IPS-20b (cell line): ENCODE data around the gene PDE6B.

Experiments
- H3K27ac ChIP-seq: one replicate; pipeline ENCODE4 v1.5.1; 2013; ENCODE audit warnings: low read length
- H3K27me3 ChIP-seq: 2 replicates; pipeline ENCODE4 v1.6.1; 2013; ENCODE audit warnings: mild to moderate bottlenecking, low read length, inconsistent platforms; ENCODE audit not compliant: insufficient read depth
- H3K36me3 ChIP-seq: 2 replicates; pipeline ENCODE4 v1.6.1; 2013; ENCODE audit warnings: low read depth, mild to moderate bottlenecking, inconsistent platforms, low read length, moderate library complexity; ENCODE audit not compliant: insufficient read depth
- H3K4me1 ChIP-seq: 2 replicates; pipeline ENCODE4 v1.6.1; 2013; ENCODE audit warnings: mild to moderate bottlenecking, control low read depth, inconsistent platforms, low read length, moderate library complexity; ENCODE audit not compliant: insufficient read depth
- H3K4me3 ChIP-seq: 2 replicates; pipeline ENCODE4 v1.5.1; 2013; ENCODE audit warnings: mild to moderate bottlenecking, low read length, inconsistent platforms
- H3K9ac ChIP-seq: 2 replicates; pipeline ENCODE4 v1.6.1; 2013; ENCODE audit warnings: low read depth, mild to moderate bottlenecking, inconsistent platforms, low read length, moderate library complexity
- H3K9me3 ChIP-seq: 2 replicates; pipeline ENCODE4 v1.6.1; 2013; ENCODE audit warnings: mild to moderate bottlenecking, low read depth, low read length, inconsistent platforms; ENCODE audit not compliant: insufficient read depth

The PDE6B gene

GRCh38 chr4:624705-625590, at the start of gene PDE6B:
TSS of gene PDE6B (plus strand) at chr4:625573. CDS start at chr4:625627, 54 bp downstream.
- H3K4me1 ChIP-seq = peaks cover 4% of the 10 kb centered on the region; the same call in 1 of the 2 replicates
- no peak within 1 kb of the TSS for H3K9ac ChIP-seq
- no peaks in the 10 kb centered on the region for H3K9me3 ChIP-seq
- no peak within 1 kb of the TSS for H3K27ac ChIP-seq
- H3K36me3 ChIP-seq = no peaks in the 10 kb centered on the region
- H3K4me3 ChIP-seq = no peak within 1 kb of the TSS
- H3K27me3 ChIP-seq = no peaks in the 10 kb centered on the region

GRCh38 chr4:576245-576821, 49.0 kb upstream of the PDE6B start, which contains the start of gene TMEM271:
TSS of gene TMEM271 (minus strand) at chr4:576295. CDS start at chr4:576062, 233 bp downstream.
- peak within 1 kb of the TSS; percentile 61; the same call in 1 of the 2 replicates for H3K4me3 ChIP-seq
- H3K36me3 ChIP-seq = no peaks in the 10 kb centered on the region
- peaks cover 4% of the 10 kb centered on the region; the same call in 1 of the 2 replicates for H3K9me3 ChIP-seq
- H3K9ac ChIP-seq = no peak within 1 kb of the TSS
- H3K27ac ChIP-seq = no peak within 1 kb of the TSS
- H3K4me1 ChIP-seq = peaks cover 4% of the 10 kb centered on the region
- peaks cover 95% of the 10 kb centered on the region for H3K27me3 ChIP-seq

- Histone ChIP-seq H3K4me1 (peaks cover 4% of the 10 kb centered on the region), H3K9me3 (peaks cover 4% of the 10 kb centered on the region; the same call in 1 of the 2 replicates), H3K36me3 (no peaks in the 10 kb centered on the region), H3K9ac (no peak overlapping the region), H3K27me3 (peaks cover 95% of the 10 kb centered on the region), H3K4me3 (peak overlapping the region; percentile 61; the same call in 1 of the 2 replicates), H3K27ac (no peak overlapping the region)
Observed at GRCh38 chr4:576991-577498, 48.3 kb upstream of the PDE6B start.

- H3K4me3 ChIP-seq = peak overlapping the region; percentile 61
- peaks cover 4% of the 10 kb centered on the region; the same call in 1 of the 2 replicates for H3K9me3 ChIP-seq
- H3K27me3 ChIP-seq = peaks cover 94% of the 10 kb centered on the region
- no peak overlapping the region for H3K27ac ChIP-seq
- H3K4me1 ChIP-seq = peaks cover 4% of the 10 kb centered on the region
- H3K36me3 ChIP-seq = no peaks in the 10 kb centered on the region
- no peak overlapping the region for H3K9ac ChIP-seq
Observed at GRCh38 chr4:577499-578450, 47.6 kb upstream of the PDE6B start.

- no peak overlapping the region for H3K27ac ChIP-seq
- peaks cover 84% of the 10 kb centered on the region for H3K27me3 ChIP-seq
- H3K4me3 ChIP-seq = peak overlapping the region; percentile 61; the same call in 1 of the 2 replicates
- no peak overlapping the region for H3K9ac ChIP-seq
- peaks cover 4% of the 10 kb centered on the region; the same call in 1 of the 2 replicates for H3K9me3 ChIP-seq
- H3K4me1 ChIP-seq = peaks cover 4% of the 10 kb centered on the region
- H3K36me3 ChIP-seq = no peaks in the 10 kb centered on the region
Observed at GRCh38 chr4:578451-579443, 46.6 kb upstream of the PDE6B start.

GRCh38 chr4:579543-580175, 45.7 kb upstream of the PDE6B start:
- no peak overlapping the region for H3K27ac ChIP-seq
- no peak overlapping the region for H3K9ac ChIP-seq
- H3K27me3 ChIP-seq = peaks cover 75% of the 10 kb centered on the region
- no peak overlapping the region for H3K4me3 ChIP-seq
- no peaks in the 10 kb centered on the region for H3K36me3 ChIP-seq
- H3K9me3 ChIP-seq = peaks cover 7% of the 10 kb centered on the region; the same call in 1 of the 2 replicates
- peaks cover 4% of the 10 kb centered on the region for H3K4me1 ChIP-seq

- Histone ChIP-seq H3K9ac (no peak overlapping the region), H3K4me1 (peaks cover 4% of the 10 kb centered on the region), H3K9me3 (peaks cover 7% of the 10 kb centered on the region; the same call in 1 of the 2 replicates), H3K27ac (no peak overlapping the region), H3K36me3 (no peaks in the 10 kb centered on the region), H3K27me3 (peaks cover 63% of the 10 kb centered on the region), H3K4me3 (no peak overlapping the region)
Observed at GRCh38 chr4:581181-581580, 44.2 kb upstream of the PDE6B start.

GRCh38 chr4:581753-582361, 43.5 kb upstream of the PDE6B start:
- H3K4me1 ChIP-seq = peaks cover 4% of the 10 kb centered on the region
- H3K27me3 ChIP-seq = peaks cover 58% of the 10 kb centered on the region
- peaks cover 7% of the 10 kb centered on the region; the same call in 1 of the 2 replicates for H3K9me3 ChIP-seq

GRCh38 chr4:583820-584219, 41.6 kb upstream of the PDE6B start:
- Histone ChIP-seq H3K27ac (no peak overlapping the region), H3K27me3 (peaks cover 38% of the 10 kb centered on the region), H3K9ac (no peak overlapping the region), H3K9me3 (peaks cover 4% of the 10 kb centered on the region; the same call in 1 of the 2 replicates), H3K4me1 (no peaks in the 10 kb centered on the region), H3K36me3 (no peaks in the 10 kb centered on the region), H3K4me3 (no peak overlapping the region)

More at GRCh38 chr4:581753-582361, 43.5 kb upstream of the PDE6B start:
- Histone ChIP-seq H3K4me3 (no peak overlapping the region), H3K27ac (no peak overlapping the region), H3K36me3 (no peaks in the 10 kb centered on the region), H3K9ac (no peak overlapping the region)
